Type B pancreatic cell (in vitro differentiated cells): ENCODE results near the gene FOXB2. TPM values are rescaled to one million over a fixed set of nuclear protein-coding genes. Genes with fewer than 3 reads are reported as not detected.
"Not testable (repeated sequence)": the region's sequence is repeated elsewhere in the genome, so short reads cannot be mapped to it uniquely, and the experiment has no call there.

Experiments
- DNase-seq: peaks from one replicate; pipeline ENCODE4 v3.0.0; 2021; ENCODE audit warnings: mixed read lengths; ENCODE audit not compliant: unreplicated experiment; ENCODE audit errors: extremely low spot score
- H3K27ac Mint-ChIP-seq: 2 replicates; pipeline ENCODE4 v1.8.0; 2021; ENCODE audit warnings: mild to moderate bottlenecking, mixed read lengths
- H3K27me3 Mint-ChIP-seq: 2 replicates; pipeline ENCODE4 v1.8.0; 2021; ENCODE audit warnings: mixed read lengths
- H3K36me3 Mint-ChIP-seq: 2 replicates; pipeline ENCODE4 v1.8.0; 2021; ENCODE audit warnings: mixed read lengths
- H3K4me1 Mint-ChIP-seq: one replicate; pipeline ENCODE4 v1.8.0; 2021; ENCODE audit warnings: mixed read lengths; ENCODE audit not compliant: unreplicated experiment
- H3K4me3 Mint-ChIP-seq: 2 replicates; pipeline ENCODE4 v1.8.0; 2021; ENCODE audit warnings: mild to moderate bottlenecking, mixed read lengths
- H3K9me3 Mint-ChIP-seq: 2 replicates; pipeline ENCODE4 v1.8.0; 2021; ENCODE audit warnings: mixed read lengths
- CTCF ChIP-seq: fragments of 200-600 bp; sonication (generic); conservative IDR thresholded peaks from 2 replicates; pipeline ENCODE4 v1.5.0; 2021; ENCODE audit warnings: antibody characterized with exemption, mild to moderate bottlenecking
- total RNA-seq: library from RNA; stranded (reverse); gene quantifications from 2 replicates; pipeline ENCODE4 v1.2.1, GENCODE V29; 2021; ENCODE audit warnings: low replicate concordance

FOXB2 gene
- total RNA-seq, 1 donor from 2014 or later, result 0.24 TPM

GRCh38 chr9:77024776-77025545 is 5.5 kb downstream of the FOXB2 start:
- Mint-ChIP-seq H3K36me3 (no peaks in the 10 kb centered on the region), H3K9me3 (no peaks in the 10 kb centered on the region), H3K27ac (no peak overlapping the region), H3K27me3 (peaks cover 76% of the 10 kb centered on the region), H3K4me1 (no peaks in the 10 kb centered on the region), H3K4me3 (no peak overlapping the region)
- no peak for TF ChIP-seq CTCF
- no peak for DNase-seq

GRCh38 chr9:77028478-77028877 is 9.0 kb downstream of the FOXB2 start:
- Mint-ChIP-seq H3K4me3 (no peak overlapping the region), H3K9me3 (no peaks in the 10 kb centered on the region), H3K36me3 (peaks cover 3% of the 10 kb centered on the region), H3K4me1 (no peaks in the 10 kb centered on the region), H3K27ac (no peak overlapping the region), H3K27me3 (peaks cover 74% of the 10 kb centered on the region)
- no peak for DNase-seq
- TF ChIP-seq CTCF, result no peak

- DNase-seq, result no peak
- Mint-ChIP-seq H3K27me3 (peaks cover 69% of the 10 kb centered on the region), H3K9me3 (no peaks in the 10 kb centered on the region), H3K4me1 (no peaks in the 10 kb centered on the region), H3K27ac (no peak overlapping the region), H3K4me3 (no peak overlapping the region), H3K36me3 (peaks cover 3% of the 10 kb centered on the region)
- TF ChIP-seq CTCF, result no peak
These were observed 10.6 kb downstream of the FOXB2 start for GRCh38 chr9:77030045-77030444.

GRCh38 chr9:77038281-77039036 is 19.0 kb downstream of the FOXB2 start:
- Mint-ChIP-seq H3K27me3 (peaks cover 44% of the 10 kb centered on the region), H3K27ac (no peak overlapping the region)

GRCh38 chr9:77040340-77040739 is 20.9 kb downstream of the FOXB2 start:
- H3K36me3 Mint-ChIP-seq, result no peaks in the 10 kb centered on the region
- H3K27ac Mint-ChIP-seq, result no peak overlapping the region
- no peak for TF ChIP-seq CTCF
- H3K4me3 Mint-ChIP-seq, result no peak overlapping the region
- H3K9me3 Mint-ChIP-seq, result no peaks in the 10 kb centered on the region
- no peaks in the 10 kb centered on the region for H3K4me1 Mint-ChIP-seq
- H3K27me3 Mint-ChIP-seq, result peaks cover 39% of the 10 kb centered on the region
- no peak for DNase-seq

More at GRCh38 chr9:77038281-77039036, 19.0 kb downstream of the FOXB2 start:
- TF ChIP-seq CTCF, result no peak
- H3K9me3 Mint-ChIP-seq, result no peaks in the 10 kb centered on the region
- no peak for DNase-seq
- no peaks in the 10 kb centered on the region for H3K4me1 Mint-ChIP-seq
- H3K36me3 Mint-ChIP-seq, result no peaks in the 10 kb centered on the region
- H3K4me3 Mint-ChIP-seq, result no peak overlapping the region

- not testable (repeated sequence) for H3K27ac Mint-ChIP-seq, H3K9me3 Mint-ChIP-seq, H3K4me3 Mint-ChIP-seq, H3K36me3 Mint-ChIP-seq, H3K4me1 Mint-ChIP-seq, DNase-seq
- peaks cover 35% of the 10 kb centered on the region for H3K27me3 Mint-ChIP-seq
These were observed 24.3 kb downstream of the FOXB2 start for GRCh38 chr9:77043743-77044142.

GRCh38 chr9:77060681-77061080 is 41.2 kb downstream of the FOXB2 start:
- H3K9me3 Mint-ChIP-seq, result not testable (repeated sequence)

More at GRCh38 chr9:77060681-77061080, 41.2 kb downstream of the FOXB2 start:
- H3K4me1 Mint-ChIP-seq, H3K36me3 Mint-ChIP-seq, H3K27ac Mint-ChIP-seq, DNase-seq, H3K4me3 Mint-ChIP-seq: not testable (repeated sequence)
- peaks cover 22% of the 10 kb centered on the region for H3K27me3 Mint-ChIP-seq
